GM21825 (cell line): ENCODE results near the gene FBXW11.

Experiments
- ATAC-seq: cut with Tn5 transposase; IDR thresholded peaks from one replicate; pipeline ENCODE4 v1.9.1; 2021; ENCODE audit warnings: mild to moderate bottlenecking, moderate library complexity; ENCODE audit not compliant: unreplicated experiment

Gene FBXW11

DNA sequence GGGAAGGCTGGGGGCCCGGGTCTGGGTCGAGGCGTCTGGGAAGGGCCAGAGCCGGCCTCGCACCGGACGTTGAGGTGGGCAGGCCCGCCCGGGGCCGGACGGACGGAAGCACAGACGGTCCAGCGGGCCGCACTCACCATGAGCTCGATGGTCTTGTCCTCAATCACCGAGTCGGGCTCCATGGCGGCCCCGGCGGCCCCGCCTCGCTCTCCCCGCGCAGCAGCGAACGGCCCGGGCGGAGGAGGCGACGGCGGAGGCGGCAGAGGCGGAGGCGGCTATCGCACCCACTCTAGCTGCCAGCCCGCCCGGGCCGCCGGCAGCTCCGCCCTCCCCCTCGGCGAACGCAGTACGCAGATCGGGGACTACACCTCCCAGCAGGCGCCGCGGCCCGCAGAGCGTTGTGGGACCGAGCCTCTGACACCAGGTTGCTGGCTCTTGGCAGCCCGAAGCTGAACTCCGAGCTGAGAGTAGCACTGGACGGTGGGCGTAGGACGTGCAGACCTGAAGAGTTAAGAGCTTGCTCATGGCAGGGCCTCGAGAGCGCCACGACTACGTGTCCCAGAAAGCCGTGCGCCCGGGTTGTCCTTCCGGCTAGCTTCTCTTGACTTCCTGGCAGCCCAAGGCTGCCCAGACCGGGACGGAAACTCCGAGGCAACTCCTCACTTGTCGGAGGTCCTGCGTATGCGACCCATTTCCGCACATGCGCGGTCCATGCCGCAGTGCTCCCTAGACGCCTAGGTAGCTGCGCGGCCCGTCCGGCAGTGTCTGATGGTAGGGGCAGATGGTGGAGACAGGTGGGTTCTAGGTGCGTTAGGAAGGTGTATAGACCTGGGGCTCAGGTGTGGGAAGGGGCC, at the start of gene FBXW11:
Gene FBXW11 (minus strand): TSS at position 318 of the 854 bp plus-strand sequence. CDS start 136 bp downstream, at position 182.
- ATAC-seq, result peak; percentile 80

DNA sequence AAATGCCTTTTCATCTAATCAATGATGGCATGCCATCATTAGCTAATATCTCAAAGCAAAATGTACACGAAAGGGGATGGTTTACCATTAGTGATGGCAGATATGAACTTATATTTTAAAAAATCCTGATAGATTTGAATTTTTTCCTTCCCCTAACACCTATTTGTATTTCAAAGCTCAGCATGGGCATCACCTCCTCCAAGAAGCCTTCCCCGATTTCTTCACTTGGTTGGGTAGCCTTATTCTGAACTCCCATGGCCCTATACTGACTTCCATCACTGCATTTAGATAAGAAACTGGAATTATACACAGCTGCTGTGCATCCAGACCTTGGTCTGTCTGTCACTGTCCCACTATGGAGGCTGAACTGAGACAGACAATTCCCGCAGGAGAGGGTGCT, 49.6 kb upstream of the FBXW11 start:
- ATAC-seq, result no peak

DNA sequence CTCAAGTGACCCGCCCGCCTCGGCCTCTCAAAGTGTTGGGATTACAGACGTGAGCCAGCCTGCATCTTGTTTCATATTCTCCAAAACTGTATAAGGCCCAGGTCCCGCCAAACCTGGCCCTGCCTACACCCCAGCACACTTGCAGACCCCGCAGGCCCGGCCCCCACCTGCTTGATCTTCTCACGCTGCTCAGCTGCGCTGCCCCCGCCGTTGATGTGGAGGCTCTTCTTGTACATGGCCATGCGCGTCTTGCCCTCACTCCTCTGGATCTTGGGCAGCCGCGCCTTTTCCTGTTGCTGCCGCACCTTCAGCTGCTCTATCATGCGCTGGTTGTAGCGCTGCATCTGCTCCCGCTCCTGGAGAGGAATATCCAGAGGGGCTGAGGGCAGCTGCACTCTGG, 49.0 kb upstream of the FBXW11 start:
- ATAC-seq, result no peak

DNA sequence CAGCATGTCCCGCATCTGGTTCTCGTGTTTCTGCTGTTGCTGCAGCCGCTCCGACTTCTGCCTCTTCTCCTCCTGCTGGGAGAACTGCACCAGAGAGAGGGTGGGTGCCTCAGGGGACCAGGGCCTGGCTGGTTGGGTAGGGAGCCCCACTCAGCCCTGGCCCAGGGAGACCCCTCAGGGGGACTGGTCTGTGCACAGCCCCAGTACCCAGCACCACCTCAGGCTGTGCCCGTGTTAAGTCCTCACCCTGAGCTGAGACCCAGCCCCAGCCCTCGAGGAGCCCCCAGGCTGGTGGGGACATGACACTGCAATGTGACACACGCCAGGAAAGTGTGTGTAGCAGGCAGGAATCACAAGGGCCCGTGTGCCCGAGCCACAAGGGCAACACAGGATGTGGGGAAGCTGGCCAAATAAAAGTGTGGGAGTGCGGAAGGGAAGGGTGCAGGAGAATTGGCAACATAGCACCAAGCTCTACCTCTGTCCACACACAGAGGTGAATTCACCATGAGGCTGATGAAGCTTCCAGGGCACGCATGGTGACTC, 48.2 kb upstream of the FBXW11 start:
- no peak for ATAC-seq

DNA sequence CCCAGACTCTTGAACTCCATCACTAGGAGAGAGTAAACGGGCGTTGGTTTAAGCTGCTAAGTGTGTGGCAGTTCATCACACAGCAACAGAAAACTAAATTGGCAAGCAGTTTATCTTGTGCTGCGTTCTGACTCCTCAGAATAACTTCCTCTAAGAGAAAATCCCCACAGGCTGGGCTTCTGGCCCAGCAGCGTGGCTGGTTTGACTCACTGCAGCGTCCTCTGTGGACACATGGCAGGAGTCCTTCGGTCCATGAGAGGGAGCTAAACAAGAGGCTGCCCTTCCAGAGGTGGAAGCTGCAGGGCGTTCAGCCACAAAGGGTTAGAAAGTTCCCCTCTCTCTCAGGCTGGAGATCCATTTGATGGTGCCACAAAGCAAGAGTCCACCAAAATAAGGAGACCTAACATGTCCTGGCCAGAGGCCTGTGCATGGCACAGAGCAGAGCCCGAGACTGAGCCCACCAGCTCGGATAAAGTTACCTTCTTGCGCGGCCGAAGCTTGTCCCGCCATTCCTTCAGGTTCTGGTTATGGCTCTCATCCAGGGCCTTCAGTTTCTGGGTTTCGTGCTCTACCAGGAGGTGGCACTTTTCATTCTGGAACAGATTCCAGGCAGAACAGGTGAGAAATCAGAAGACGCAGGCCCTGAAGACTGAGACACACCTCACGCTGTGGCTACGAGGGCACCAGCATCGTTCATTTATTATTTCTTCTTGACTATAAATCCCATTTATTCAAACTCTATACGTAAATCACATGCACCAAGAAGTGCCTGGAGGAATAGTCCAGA, 46.2 kb upstream of the FBXW11 start:
- no peak for ATAC-seq

DNA sequence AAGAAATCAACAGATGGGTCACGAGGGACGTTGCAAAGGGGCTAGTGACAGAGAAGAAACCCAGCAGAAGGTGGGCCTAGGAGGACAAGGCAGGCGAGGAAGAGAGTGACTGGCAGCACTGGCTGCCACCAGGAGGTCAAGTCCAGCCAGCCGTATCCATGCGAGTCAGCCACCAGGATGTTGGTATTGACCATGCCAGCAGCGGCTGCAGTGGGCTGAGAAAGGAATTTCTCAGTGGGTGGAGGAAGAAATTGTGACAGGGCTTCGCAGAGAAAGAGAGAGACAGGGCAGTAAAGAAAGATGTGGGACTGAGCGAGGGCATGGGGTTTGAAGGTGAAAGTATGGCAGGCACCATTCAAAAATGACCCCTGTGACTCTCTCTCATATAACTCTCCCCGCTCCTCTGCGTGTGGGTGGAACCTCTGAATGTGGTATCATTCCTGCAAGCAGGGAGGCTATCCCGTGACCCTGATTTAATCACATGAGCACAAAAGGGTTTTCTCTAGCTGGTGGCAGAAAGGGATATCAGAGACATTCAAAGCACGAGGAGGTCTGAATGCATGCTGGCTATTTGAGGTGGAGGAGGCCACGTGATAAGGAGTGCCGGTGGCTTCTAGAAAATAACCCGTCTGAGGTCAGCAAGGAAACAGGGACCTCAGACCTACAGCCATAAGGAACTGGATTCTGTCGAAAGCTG, 45.4 kb upstream of the FBXW11 start:
- ATAC-seq, result no peak

DNA sequence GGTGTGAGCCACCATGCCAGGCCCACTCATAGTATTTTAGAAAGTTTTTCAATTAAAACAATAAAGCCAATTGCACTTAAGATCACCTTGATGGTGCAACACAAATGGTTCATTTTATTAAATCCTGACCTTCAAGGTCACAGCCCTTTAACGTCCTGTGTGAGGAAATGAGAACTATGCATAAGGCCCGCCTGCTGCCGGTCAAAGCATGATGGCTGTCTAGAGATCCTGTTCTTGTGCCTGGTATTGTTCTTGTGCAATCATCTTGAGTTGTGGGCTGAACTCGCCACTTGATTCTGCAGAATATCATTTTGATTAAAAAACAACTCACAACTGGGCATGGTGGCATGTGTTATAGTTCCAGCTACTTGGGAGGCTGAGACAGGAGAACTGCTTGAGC, 43.6 kb upstream of the FBXW11 start:
- ATAC-seq, result no peak

DNA sequence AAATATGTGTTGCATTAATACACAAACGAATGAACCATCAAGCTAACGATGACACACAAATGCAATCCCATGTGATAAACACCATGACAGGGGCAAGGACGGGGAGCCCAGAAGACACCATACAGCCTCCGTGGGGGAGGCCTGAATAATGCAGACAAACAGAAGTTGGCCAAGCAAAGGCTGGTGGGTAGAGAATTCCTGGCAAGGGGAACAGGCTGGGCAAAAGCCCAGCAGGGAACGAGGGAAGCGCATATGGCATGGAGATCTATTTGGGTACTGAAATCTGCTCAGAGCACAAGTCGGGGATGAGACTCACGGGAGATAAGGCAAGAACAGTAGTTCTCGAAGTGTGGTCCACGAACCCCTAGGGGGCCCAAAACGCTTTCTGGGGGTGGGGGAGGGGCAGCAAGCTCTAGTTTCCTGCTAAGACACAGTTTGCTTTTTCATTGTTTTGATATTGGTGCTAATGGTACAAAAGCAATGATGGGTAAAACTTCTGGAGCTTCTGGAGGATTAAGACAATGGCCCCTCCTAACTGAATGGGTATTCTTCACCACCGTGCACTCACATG, 42.9 kb upstream of the FBXW11 start:
- no peak for ATAC-seq

DNA sequence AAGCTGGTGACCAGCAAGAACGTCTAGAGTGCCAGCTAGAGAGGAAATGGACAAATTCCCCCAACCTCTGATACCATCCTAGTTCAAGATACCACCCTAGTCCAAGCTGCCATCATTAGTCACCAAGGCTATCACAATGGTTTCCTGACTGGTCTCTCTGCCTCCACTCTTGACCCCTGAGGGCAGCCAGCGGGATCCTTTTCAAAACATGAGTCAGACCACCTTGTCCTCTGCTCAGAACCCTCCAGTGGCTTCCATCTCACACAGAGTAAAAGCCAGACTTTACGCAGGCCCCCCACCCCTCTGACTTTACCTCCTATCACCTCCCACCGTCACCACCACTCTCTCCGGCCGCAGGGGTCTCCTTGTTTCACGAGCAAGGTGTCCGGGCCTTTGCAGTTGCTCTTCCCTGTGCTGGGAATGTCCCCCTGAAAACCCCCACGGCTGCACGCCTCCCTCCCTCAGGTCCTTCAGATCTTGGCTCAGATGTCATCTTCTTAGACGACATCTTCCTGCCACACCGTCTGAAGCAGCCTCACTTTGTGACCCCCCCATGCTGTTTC, 42.2 kb upstream of the FBXW11 start:
- no peak for ATAC-seq

DNA sequence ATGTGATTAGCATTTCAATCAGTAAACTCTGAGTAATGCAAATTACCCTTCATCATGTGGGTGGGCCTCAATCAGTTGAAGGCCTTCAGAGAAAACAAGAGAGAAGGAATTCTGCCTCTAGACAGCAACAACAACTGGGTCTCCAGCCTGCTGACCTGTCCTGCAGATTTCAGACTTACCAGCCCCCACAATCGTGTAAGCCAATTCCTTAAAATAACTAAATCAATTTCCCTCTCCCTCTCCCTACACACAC, 41.7 kb upstream of the FBXW11 start:
- no peak for ATAC-seq

DNA sequence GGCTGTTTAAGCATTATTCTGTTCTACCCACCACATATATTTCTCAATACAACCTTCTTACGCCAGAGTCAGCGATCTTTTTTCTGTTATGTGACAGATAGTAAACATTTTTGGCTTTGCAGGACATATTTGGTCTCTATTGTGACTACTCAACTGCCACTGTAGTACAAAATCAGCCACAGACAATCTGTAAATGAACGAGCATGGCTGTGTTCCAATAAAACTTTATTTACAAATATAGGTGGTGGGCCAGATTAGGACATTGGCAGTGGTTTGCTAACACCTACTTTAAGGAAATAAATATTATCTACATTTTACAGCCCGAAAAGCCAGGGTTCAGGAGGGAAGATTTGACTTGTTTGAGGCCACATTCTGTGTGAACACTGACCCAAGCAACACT, 40.2 kb upstream of the FBXW11 start:
- no peak for ATAC-seq

DNA sequence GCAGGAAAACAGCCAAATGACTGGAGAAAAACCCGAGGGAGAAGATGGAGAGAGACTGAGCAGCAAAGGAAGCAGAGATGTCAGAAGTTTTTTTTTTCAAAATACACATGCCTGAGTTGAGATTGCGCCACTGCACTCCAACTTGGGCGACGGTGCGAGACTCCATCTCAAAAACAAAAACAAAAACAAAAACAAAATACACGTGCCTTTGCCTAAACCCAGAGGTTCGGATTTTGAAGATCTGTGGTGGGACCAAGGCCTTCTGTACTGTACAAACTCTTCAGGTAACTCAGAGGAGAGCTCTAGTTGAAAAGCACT, 38.8 kb upstream of the FBXW11 start:
- ATAC-seq, result no peak

DNA sequence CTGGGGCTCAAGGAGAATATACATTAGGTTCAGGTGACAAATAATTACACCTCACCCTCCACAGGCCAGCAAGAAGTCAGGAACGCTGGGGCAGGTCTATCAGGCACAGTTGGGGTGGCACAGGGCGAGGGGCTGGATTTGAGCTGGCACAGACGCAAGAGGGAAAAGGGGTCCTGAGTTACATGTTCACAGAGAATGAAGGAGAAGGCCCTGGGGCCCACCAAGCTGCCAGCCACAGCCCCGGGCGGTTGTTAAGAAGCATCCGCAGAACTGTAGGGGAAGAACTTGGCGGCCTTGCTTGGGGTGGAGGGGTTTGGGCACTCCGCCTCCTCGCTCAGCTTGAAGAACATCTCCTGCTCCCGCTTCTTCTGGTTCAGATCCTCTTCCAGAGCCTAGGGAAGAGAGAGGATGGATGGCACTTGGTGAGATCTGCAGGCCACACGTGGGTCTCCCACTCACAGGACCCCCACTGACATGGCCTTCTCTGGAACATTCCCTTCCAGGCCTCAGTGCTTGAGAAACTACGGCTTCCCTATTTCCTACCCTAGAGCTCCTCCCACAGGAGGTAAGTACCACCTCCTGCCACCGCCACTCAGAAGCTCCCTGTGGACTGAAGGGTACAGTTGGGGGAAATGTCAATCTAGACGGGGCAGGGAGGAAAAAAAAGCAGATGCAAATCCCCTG, 38.3 kb upstream of the FBXW11 start:
- no peak for ATAC-seq

DNA sequence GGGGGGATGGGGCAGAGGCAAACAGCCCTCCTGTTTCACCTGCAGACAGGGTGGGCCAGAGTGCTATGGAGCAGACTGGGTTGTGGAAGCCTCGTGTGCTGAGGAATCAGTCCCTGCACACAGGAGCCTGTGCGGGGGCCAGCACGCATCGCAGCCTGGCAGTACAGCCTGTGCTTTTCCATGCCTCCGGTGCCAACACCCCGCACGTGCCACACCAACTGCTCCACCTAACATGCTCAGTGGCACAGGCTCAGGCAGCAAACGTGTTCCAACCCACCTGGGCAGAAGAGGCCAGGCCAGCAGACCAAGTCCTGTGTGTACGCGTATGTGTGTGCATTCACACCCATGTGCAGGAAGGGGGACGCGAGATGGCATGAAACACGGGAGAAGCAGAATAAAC, 37.4 kb upstream of the FBXW11 start:
- no peak for ATAC-seq

DNA sequence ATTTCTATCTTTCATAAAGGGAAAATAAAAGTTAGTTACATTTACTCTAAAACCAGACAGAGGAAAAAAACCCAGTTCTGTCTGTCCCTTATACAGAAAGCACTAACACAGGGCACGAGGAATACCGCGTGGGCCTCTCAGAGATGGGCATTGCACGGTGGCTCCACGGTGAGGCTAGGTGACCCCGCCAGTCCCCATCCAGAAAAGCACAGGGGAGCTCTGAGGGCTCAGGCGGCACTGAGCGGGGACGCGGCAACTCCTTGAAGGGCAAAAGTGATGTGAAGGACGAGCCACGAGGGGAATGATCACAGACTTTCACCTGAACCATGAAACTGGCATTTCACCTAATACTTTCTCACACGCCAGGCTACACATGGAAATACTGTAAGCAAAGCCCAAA, 35.7 kb upstream of the FBXW11 start:
- ATAC-seq, result no peak

DNA sequence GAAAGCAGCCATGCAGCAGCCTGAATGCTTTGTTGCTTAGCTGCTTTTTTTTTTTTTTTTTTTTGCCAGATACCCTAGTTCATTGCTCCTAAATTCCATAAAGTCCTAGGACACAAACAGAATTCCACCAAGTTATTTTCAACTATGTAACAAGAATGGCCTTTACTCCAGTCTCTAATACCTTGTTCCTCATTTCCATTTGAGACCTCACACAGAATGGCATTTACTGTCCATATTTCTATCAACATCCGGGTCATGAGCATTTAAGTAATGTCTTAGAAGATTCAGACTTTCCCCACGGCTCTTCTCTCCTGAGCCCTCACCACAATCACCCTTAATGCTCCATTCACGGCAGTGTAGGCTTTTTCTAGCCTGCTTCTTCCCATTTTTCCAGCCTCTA, 31.7 kb upstream of the FBXW11 start:
- ATAC-seq, result no peak

DNA sequence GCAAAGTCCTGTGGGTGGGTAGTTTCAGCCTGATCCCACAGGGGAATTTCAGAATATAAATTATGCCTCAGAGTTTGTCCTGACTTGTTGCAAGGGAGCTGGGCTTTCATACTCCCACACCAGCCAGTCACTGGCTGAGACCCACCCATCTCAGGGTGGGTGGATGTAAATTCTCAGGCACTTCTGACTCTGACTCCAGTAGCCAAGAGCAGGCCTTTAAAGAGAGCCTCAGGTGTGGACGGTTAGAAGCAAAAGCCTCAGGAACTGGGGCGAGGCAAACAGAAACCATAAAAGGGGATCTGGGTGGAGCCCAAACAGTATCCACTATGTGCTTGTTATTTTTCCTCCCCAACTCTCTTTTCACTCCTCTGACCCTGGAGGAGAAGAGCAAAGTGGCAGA, 28.6 kb upstream of the FBXW11 start:
- ATAC-seq, result peak; percentile 85

DNA sequence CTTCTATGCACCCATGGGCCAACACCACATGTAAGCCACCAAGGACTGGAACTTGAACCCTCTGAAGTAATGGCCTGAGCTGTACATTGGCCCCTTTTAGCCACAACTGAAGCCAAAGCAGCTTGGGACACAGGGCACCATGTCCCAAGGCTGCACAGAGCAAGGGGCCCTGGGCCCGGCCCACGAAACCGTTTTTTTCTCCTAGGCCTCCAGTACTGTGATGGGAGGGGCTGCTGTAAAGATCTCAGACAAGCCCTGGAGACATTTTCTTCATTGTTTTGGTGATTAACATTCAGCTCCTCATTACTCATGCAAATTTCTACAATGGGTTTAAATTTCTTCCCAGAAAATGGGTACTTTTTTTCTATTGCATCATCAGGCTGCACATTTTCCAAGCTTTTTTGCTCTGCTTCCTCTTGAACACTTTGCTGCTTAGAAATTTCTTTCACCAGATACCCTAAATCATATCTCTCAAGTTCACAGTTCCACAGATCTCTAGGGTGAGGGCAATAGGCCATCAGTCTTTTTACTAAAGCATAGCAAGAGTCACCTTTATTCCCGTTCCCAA, 25.5 kb upstream of the FBXW11 start:
- ATAC-seq, result no peak

DNA sequence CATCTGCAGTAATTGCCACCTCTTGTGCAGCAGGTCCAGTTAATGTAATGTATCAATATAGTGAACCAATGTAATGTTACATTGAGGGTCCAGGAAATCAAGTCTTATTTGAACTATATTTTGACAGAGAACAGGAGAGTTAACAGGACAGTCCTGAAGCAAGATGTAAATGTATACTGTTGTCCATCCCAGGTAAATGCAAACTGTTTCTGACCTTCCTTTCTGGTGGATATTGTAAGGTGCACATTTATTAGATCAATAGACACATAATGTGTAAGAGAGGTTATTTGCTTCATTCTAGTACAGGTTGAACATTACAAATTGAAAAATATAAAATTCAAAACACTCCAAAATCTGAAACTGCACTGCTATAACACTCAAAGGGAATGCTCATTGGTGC, 23.4 kb upstream of the FBXW11 start:
- no peak for ATAC-seq

DNA sequence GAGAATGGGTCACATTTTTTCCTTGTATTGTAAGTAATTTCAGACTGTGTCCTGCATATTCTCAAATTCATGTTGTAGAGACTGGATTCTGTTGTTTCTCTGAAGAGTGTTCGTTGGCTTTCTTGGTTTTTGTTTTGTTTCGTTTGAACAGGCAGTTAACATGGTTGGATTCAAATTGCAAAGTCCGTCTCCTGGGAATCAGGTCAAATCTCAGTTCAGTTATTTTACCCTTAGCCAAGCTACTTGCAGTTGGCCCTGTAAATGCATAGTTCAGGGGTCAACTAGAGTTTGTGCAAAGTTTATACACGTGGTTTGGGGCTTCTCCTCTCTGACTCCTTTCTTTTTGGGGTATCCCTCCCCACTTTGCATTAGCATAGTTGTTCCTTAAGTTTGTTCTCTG, 21.7 kb upstream of the FBXW11 start:
- ATAC-seq, result no peak
